Erythroblast (primary cell): ENCODE data around the gene TRH.

Source experiments
- GATA1 ChIP-seq: IDR thresholded peaks from 2 replicates; pipeline ENCODE4 v1.6.1; 2011; ENCODE audit warnings: low read depth, mild to moderate bottlenecking, control low read depth, low read length, moderate library complexity
- POLR2A ChIP-seq: IDR thresholded peaks from 2 replicates; pipeline ENCODE4 v1.6.1; 2011; ENCODE audit warnings: mild to moderate bottlenecking, low read length

GRCh38 chr3:129958755-129959154 is 15.8 kb upstream of the TRH start:
- TF ChIP-seq POLR2A (no peak), GATA1 (no peak)
